ENCODE data around the gene FLYWCH2. TPM values are rescaled to one million over a fixed set of nuclear protein-coding genes. Genes with fewer than 3 reads are reported as not detected.

The FLYWCH2 gene
- total RNA-seq, 1 donor from 2014 or later: 24.9 TPM

DNA sequence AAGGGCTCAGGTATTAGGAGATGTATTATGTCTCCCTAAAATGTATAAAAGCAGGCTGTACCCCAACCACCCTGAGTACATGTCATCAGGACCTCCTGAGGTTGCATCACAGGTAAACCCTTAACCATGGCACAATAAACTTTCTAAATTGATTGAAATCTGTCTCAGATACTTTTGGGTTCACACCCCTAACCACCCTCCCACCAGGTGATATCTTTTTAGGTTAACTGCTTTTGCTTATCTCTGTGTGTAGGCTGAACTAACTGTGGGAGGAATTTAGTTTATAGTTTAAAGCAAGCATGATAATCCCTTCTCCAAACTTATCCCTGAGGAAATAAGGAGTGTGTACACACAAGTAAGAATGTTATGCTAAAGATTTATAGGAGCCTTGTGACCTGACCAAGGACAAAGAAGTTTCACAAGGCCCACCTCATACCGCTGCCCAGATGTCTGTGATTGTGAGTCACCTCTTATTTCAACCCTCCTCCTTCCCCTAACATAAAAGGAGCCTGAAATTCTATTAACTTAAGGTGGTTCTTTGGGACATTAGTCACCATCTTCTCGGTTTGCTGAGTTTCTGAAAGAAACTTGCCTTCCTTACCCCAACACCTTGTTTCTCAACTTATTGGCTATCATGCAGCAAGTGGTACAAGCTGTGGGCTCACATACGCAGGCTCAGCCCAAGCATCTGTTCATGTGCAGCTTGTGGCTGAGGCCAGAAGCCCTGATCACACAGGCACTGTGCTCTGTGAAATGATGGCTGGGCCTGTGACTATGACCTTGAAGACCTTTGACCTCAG is 36.3 kb upstream of the FLYWCH2 start:
- Mint-ChIP-seq H3K36me3 (ENCODE audit: low read depth, unreplicated experiment) (no peaks in the 10 kb centered on the region), H3K9me3 (ENCODE audit: unreplicated experiment) (no peaks in the 10 kb centered on the region), H3K4me1 (ENCODE audit: unreplicated experiment) (peaks cover 3% of the 10 kb centered on the region), H3K27ac (ENCODE audit: unreplicated experiment) (no peak overlapping the region), H3K27me3 (ENCODE audit: unreplicated experiment) (peaks cover 2% of the 10 kb centered on the region), H3K4me3 (ENCODE audit: unreplicated experiment) (no peak overlapping the region)
- DNase-seq (ENCODE audit: low spot score): no peak
- no peak for TF ChIP-seq CTCF (IDR thresholded peaks at IDR 0.05; ENCODE audit: unreplicated experiment)

DNA sequence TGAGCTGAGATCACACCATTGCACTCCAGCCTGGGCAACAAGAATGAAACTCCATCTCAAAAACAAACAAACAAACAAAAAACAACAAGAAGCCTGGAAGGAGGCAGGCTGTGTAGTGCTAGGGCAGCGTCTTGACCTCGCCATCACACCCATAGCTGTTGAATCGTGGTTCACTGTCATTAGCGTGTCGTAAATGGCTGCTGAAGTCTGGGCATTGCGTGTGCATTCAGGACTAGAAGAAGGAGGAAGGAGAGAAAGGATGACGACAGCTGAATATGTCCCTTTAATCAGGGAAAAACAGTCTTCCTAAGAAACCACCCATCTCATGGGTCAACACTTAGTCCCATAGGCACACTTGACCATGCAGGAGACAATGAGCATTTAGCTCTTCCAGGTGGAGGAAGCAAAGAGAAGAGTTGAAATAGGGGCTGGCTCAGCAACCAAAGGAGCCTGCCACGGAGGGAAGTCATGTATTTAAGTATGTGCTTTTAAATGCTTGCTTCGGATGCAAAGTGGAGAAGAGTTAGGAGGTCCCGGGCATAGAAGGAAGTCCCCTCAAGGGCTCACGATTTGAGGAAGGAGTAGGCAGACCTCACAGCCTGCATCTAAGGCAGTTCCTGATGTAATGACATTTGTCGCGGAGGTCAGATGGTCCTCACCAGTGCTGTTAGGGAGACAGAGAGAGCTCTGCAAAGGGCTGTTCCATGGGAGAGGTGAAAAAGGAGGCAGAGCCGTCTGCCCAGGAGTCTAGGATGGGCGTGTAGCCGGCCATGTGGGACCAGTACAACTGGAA is 33.9 kb upstream of the FLYWCH2 start:
- TF ChIP-seq CTCF (IDR thresholded peaks at IDR 0.05; ENCODE audit: unreplicated experiment): no peak
- Mint-ChIP-seq H3K27me3 (ENCODE audit: unreplicated experiment) (peaks cover 2% of the 10 kb centered on the region), H3K36me3 (ENCODE audit: low read depth, unreplicated experiment) (peaks cover 3% of the 10 kb centered on the region), H3K4me3 (ENCODE audit: unreplicated experiment) (no peak overlapping the region), H3K27ac (ENCODE audit: unreplicated experiment) (no peak overlapping the region), H3K4me1 (ENCODE audit: unreplicated experiment) (no peaks in the 10 kb centered on the region), H3K9me3 (ENCODE audit: unreplicated experiment) (peaks cover 2% of the 10 kb centered on the region)
- no peak for DNase-seq (ENCODE audit: low spot score)

- H3K27me3 Mint-ChIP-seq (ENCODE audit: unreplicated experiment): peaks cover 3% of the 10 kb centered on the region
- no peaks in the 10 kb centered on the region for H3K4me1 Mint-ChIP-seq (ENCODE audit: unreplicated experiment)
- no peak overlapping the region for H3K27ac Mint-ChIP-seq (ENCODE audit: unreplicated experiment)
- peaks cover 8% of the 10 kb centered on the region for H3K9me3 Mint-ChIP-seq (ENCODE audit: unreplicated experiment)
- H3K4me3 Mint-ChIP-seq (ENCODE audit: unreplicated experiment): no peak overlapping the region
- H3K36me3 Mint-ChIP-seq (ENCODE audit: low read depth, unreplicated experiment): peaks cover 9% of the 10 kb centered on the region
- TF ChIP-seq CTCF (IDR thresholded peaks at IDR 0.05; ENCODE audit: unreplicated experiment): no peak
- no peak for DNase-seq (ENCODE audit: low spot score)
These were observed 30.8 kb upstream of the FLYWCH2 start for GRCh38 chr16:2852003-2852730.

DNA sequence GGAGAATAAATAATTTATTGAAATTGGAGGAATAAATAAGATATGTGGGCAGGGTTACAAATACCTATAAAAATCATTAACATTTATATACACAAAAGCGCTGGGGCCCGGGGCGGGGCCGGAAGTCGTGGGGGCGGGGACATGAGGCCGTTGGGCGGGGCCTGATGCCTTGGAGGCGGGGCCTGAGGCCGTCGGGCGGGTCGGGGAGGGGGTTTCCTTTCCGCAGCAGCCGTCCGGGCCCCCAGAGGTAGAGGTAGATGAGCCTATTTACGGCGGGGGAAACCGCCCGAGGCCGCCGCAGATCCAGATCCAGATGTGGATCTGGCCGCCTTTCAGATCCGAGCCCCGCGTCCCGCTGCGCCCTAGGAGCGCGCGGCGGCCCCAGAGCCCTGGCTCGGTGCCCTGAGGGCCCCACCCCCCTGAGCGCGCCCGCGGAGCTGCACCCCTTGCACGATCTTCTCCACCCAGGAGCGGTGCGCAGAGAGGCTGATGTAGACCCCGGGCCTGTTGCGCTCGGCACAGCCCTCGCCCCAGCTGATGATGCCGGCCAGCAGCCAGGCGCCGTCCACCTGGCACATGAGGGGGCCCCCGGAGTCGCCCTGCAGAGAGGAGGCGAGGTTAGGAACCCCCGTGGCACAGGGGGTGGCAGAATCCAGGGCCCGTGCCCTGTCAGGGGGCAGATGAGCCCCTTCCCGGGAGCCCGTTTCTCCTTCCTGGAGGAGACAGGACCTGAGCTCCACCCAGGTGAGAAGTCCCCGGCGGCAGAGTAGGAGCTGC is 30.1 kb upstream of the FLYWCH2 start:
- Mint-ChIP-seq H3K36me3 (ENCODE audit: low read depth, unreplicated experiment) (peaks cover 9% of the 10 kb centered on the region), H3K9me3 (ENCODE audit: unreplicated experiment) (peaks cover 8% of the 10 kb centered on the region), H3K27me3 (ENCODE audit: unreplicated experiment) (peaks cover 7% of the 10 kb centered on the region), H3K4me3 (ENCODE audit: unreplicated experiment) (no peak overlapping the region), H3K27ac (ENCODE audit: unreplicated experiment) (no peak overlapping the region), H3K4me1 (ENCODE audit: unreplicated experiment) (peaks cover 2% of the 10 kb centered on the region)
- no peak for DNase-seq (ENCODE audit: low spot score)
- TF ChIP-seq CTCF (IDR thresholded peaks at IDR 0.05; ENCODE audit: unreplicated experiment): no peak
